Stimulated activated CD4-positive, alpha-beta T cell treated with anti-CD3 and anti-CD28 coated beads, Interleukin-15, amount 100 ng/mL, for 1 hour (primary cell): ENCODE measurements around the gene ATP1B4.
"Not testable (repeated sequence)": the region's sequence is repeated elsewhere in the genome, so short reads cannot be mapped to it uniquely, and the experiment has no call there.

Source experiments
- DNase-seq, 2 donors: peaks; one replicate each; pipeline ENCODE4 v3.0.0-alpha.2; 2020; ENCODE audit warnings: low read depth in 1 of 2, low spot score in 1 of 2

Gene ATP1B4

DNA sequence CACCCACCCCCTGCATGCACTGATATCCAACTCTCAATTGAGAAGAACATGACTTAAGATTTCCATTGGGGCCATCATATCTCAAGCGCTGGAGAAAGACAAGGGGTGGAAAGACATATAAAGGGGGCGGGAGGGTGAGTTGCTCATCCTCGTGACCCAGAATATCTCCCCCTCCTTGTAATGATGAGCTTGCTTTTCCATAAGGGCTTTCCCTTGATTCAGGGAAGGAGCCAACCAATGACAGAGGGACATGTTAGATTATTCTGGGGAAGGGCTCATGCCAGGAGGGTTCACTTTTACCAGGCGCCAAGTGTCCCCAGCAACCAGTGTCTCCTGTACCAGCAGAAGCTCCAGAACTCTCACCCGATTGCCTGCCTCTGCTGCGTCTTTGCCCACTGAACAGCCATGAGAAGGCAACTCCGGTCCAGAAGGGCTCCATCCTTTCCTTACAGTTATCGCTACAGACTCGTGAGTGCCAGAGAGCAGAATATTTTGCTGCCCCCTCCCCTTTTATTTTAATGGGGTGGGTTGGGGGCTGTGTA, at the start of gene ATP1B4:
Gene ATP1B4, plus strand, starts transcription at position 326 of the 542 bp plus-strand sequence. Its CDS starts 80 bp downstream, at position 406.
- DNase-seq = no peak

DNA sequence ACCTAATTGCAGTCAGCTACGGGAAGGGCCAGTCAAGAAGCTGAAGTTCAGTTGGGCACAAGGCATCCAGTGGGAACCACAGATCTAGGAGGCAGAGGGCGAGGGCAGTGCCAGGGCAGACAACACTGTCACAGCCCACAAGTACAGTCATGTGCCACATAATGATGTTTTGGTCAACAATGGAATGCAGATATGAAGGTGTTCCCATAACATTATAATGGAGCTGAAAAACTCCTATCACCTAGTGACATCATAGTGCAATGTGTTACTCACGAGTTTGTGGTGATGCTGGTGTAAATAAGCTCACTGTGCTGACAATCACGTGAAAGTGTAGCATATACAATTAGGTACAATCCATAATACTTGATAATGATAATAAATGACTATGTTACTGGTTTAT, 46.1 kb upstream of the ATP1B4 start:
- DNase-seq = no peak

DNA sequence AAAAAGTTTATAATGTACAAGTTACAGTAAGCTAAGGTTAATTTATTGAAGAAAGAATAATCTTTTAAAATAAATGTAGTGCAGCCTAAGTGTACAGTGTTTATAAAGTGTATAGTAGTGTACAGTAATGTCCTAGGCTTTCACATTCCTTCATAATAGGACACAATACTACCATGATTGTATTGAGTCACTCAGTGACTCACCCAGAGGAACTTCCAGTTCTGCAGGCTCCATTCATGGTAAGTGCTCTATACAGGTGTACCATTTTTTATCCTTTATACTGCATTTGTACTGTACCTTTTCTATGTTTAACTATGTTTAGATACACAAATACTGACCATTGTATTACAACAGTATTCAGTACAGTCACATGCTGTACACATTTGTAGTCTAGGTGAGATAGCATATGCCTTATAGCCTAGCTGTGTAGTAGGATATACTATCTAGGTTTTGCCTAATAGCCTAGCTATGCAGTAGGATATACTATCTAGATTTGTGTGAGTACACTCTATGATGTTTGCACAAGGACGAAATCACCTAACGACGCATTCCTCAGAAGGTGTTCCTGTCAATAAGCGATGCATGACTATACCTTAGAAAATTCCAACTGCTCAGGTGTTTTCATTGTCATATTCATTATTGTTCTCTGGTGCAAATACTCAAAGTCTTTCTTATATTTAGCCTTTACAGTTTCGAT, 45.2 kb upstream of the ATP1B4 start:
- no peak for DNase-seq

DNA sequence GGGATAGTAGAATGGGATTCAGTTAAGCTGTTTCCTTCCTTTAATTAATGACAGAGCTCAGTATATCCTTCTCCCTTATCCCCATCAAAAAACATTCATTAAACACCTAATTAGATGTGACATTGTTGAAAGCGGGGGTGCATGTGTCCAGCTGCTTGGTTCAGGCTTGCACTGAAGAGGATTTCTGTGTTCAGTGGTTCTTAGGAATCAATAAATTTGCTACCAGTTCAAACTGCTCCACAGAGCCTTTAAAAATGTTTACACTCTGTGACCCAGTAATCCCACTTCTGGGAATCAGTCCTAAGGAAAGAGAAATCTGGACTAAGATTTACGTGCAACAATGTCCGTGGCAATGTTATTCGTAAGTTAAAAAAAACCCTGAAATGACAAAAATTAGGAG, 43.5 kb upstream of the ATP1B4 start:
- DNase-seq = no peak

DNA sequence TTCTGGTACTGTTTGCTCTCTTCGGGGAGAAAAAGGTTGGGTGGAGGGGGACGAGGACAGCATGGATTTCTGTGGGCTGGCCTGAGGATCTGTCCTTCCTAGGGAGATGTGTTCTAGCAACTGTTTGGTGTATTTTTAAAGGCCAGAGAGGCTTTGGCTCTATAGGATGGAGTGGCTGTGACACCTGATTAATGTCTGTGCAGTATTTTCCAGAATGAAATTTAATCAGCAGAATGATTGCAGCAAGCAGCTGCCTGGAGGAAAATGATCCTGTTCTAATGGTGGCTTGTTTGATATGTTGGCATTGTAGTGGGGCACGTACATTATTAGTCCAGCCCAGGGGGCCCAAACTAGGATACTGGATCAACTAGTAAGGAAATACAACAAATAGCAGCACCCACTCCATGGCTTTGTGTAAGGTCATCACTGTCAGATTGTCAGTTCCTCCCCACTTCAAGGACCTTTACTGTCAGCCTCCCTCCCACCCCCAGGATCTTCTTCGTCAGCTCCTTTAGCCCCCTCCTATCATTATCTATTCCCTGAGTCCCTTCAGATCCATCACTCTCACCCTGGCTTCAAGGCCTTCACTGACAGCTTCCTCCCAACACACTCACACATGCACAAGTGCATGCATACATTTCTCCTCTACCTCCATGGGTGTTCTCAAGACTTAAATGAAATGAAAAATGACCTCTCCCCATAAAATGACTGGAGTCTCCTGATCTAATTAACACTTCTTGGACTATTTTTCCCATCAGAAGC, 40.2 kb upstream of the ATP1B4 start:
- DNase-seq = no peak

DNA sequence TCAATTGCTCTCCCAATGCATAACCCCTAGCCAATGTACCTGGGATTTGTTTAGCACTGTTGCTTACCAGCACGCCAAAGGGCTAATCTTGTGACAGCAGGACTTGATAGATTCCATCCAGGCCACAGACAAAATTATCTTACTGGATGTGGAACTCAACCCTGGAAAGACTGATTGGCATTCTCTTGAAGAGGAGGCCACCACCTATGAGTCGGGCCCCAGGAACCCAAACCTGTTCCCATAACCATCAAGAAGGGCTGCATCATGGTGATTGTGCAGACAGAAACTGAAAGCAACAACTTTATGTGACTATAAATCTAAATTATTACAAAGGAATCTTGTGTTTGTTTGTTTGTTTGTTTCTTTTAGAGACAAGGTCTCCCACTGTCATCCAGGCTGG, 30.8 kb upstream of the ATP1B4 start:
- DNase-seq = no peak

DNA sequence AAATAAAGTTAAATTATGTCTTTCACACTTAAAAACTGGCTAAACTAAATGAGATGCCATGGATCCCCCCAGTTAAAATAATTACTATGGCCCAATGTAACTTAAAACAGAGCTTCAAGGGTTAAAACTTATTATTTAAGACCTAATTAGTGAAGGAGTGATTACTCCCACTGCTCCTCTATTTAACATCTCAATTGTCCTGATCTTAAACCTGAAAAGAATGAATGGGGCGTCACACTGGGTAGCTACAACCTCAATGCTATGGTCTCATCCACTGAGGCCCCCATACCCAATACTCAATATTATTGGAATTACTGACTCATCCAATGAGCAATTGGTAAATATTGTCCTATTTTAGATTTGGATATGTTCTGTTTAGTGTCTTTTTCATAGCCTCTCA, 29.5 kb upstream of the ATP1B4 start:
- DNase-seq = no peak

DNA sequence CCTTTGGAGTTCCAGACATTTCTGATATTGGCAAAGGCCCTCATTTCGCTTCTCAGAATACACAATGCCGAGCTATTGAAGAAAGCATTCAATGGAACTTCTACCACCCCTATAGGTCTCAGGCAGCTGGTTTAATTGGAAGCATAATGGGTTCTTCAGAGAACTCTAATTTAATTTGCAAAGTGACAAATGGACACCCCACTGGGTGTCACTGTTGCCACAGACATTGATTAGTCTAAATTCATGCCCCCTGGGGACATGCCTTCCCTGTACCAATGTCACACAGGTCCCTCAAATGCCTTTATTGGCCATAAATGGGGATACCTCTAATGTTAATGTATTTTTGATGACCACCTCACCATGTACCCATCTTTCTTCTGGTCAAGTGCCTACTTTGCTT, 27.7 kb upstream of the ATP1B4 start:
- DNase-seq = no peak

DNA sequence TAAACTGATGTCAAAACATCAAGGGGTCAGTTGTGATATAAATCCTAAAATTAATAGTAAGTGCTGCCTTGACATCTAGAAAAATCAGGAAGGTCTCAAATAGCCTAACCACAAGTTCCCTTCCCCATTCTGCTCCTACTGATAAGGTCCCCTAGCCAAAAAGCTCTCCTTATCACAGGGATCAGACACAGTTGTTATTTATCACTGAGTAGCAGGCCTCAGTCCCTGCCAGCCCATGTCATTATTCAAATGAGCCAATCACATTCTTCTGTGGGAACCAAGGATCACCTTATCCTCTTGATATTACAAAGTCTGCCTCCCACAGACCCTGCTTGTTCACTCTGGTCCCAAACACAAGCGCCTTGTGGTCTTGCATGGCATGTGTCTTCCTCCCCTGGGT, 27.3 kb upstream of the ATP1B4 start:
- DNase-seq = no peak

DNA sequence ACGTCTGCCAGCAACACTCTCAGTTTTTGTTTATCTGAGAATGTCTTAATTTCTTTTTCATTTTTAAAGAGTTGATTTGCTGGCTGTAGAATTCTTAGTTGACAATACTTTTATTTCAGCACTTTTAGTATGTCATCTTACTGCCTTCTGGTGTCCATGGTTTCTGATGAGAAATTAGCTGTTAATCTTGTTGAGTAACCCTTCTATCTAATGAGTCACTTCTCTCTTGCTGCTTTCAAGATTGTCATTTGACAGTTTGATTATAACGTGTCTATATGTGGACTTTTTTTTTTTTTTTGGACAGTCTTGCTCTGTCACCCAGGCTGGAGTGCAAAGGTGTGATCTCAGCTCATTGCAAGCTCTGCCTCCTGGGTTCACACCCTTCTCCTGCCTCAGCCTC, 26.6 kb upstream of the ATP1B4 start:
- no peak for DNase-seq

DNA sequence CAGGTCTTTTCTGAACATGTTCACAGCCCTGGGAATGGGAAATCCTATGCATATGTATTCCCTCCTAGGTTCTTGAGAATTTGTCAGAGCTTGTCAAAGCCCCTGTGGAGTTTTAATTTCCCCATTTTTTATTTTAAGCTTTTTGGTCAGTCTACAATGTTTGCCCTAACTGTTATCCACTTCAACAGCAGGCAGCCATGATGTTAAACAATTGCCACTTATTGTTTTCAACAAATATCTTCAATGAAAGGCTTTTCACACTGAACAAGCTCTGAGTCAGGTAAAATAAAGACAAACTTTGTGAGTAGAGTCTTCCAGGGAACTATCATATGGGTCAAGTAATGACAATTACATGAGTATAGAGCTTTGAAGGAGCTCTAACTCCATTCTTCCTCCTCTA, 25.0 kb upstream of the ATP1B4 start:
- DNase-seq = no peak

DNA sequence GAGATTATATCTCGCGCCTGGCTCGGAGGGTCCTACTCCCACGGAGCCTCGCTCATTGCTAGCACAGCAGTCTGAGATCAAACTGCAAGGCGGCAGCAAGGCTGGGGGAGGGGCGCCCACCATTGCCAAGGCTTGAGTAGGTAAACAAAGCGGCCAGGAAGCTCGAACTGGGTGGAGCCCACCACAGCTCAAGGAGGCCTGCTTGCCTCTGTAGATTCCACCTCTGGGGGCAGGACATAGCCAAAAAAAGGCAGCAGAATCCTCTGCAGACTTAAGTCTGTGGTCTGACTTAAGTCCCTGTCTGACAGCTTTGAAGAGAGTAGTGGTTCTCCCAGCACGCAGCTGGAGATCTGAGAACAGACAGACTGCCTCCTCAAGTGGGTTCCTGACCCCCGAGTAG, 17.3 kb upstream of the ATP1B4 start:
- not testable (repeated sequence) for DNase-seq

DNA sequence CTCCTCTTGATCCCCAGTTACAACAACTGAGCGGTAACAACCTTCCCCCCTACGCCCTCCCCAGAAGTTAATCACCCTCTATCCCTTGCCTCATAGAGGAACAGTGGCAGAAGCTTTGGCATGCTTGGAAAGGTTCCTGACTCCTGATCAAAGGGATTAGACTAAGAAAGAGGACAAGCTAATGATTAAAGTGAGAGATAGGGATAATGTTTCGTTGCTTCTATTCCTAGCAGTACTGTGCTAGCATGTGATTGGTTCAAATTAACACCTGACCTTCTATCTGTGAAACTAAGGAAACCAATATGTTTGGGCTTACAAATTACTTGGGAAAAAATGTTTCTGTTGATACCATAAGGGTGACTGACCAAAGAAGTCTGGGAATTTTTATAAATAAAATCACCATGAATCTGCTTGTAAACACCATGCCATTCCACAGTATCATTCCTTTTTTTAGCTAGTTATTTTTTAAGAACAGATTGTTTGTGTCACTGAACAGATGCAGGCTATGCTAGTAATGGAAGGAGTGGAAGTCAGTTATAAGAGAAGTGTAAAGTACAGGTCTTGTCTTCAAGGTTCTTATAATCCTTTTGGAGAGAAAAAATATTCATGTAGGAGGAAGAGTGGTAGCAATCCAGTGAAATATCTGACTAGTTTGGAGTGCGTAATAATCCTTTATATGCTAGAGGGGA, 11.3 kb upstream of the ATP1B4 start:
- no peak for DNase-seq

DNA sequence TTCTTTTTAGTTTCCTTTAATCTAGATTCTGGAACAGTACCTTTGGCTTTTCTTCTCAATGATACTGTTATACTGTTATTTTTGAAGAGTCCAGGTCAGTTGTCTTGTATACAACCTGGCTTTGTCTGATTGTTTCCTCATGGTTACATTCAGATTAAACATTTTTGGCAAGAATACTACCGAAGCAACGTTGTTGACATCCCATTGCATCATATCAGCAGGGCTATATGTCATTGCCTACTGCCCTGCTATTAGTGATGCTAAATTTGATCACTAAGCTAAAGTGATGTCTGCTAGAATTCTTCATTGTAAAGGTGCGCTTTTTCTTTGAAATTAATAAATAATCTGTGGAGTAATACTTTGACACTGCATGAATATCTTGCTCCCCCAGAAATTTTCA, 5.8 kb upstream of the ATP1B4 start:
- DNase-seq = no peak

DNA sequence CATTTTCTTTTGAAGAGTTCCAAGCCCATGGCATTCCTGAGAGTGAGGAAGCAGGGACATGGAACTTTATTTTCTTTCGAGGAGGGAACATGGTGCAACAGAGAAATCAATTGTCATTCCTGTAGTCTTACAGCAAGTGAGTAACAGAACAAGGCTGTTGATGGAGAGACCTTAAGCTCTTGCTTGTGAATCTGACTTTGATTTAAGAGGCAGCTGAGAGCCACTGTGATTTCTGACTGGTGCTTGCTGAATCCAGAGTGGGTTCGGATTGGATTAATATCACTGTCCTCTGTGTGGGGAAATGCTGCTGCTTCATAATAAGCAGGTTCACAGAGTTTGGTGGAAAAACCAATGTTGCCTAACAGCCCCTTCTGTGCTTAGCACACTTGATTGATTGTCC, 4.7 kb upstream of the ATP1B4 start:
- DNase-seq = no peak

DNA sequence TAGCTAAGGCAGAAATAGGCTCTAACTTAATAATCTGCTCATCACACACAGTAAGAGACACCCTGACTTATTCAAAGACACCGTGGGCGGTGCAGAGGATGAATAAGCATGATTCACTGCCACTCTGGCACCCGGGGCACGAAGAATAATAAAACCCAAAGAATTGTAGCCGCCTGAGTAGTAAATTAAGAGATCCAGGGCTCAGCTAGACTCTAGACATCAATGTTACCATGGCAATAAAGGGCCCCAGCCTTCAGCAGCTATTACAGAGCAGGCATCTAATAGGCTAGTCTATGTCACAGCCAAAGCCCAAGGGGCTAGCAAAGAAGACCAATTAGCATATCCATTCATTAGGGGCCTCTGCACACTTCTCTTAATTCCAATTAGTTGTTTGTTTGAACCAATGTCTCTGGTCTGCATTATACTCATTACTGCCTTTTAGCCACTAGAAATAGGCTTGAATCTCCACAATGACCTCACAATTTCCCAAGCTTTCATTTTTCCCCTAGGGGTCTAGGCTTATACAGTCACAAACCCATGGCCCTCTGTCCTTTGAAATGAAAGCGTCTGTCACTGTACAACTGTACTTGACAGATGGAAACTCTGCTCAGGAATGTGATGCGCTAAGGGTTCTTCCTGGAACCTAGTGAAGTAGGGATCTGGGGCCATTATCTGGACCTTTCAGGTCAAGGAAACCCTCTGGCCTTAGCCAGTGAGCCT, 3.0 kb upstream of the ATP1B4 start:
- DNase-seq = peak in 1 of 2 donors; percentile 3

DNA sequence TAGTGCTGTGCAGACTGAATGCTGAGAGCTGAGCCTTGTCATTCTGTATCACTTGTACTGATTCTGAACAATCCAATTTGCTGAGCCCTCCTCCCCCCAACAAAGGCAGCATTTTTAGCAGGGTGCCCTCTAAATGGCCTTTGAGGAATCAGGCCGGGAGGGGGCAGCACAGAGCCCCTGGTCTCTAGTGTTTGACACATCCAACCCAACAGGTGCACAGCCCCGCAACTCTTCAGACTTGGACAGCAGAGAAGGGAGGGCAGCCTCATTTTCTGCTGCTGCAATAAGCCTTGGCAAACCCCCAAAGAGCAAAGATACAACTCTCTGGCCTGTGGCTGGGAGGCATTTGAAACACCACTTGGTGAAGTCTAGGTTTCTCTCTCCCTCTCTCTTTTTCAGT, 3.4 kb downstream of the ATP1B4 start:
- peak in 1 of 2 donors; percentile 28 for DNase-seq

DNA sequence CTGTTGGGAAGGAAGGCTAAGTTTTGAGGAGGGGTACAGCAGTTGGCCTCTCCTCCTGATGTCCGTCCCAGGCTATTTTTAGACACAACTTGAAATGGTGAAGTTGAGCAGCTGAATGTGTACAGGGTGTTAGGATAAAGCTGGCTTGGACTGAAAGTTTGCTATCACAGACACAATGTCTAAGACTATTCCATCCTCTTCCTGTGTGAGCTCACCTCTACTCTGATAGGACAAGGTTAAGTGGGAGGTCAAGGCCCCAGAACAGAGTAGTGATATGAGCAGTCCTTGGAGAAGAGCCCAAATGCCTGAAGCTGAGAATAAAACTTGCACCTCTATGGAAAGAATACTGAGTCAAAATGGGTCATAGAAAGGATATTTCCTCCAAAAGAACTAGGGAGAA, 4.1 kb downstream of the ATP1B4 start:
- no peak for DNase-seq

DNA sequence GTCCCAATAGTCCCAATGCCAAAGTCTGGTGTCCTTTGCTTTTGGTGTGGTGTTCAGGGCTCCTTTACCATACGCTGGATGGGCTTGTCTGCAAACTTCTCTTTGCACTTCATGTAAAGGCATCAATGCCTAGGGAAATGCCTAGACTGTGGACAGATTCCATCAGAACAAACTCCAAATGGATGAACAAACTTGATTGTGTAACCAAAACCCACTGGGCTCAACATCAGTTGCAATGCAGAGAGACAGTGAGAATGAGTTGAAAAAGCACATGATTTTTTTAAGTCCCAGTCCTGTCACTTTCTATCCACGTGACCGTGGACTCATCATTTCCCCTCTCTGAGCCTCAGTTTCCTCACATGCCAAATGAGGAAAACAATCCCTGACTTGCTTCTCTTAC, 4.9 kb downstream of the ATP1B4 start:
- DNase-seq = no peak

DNA sequence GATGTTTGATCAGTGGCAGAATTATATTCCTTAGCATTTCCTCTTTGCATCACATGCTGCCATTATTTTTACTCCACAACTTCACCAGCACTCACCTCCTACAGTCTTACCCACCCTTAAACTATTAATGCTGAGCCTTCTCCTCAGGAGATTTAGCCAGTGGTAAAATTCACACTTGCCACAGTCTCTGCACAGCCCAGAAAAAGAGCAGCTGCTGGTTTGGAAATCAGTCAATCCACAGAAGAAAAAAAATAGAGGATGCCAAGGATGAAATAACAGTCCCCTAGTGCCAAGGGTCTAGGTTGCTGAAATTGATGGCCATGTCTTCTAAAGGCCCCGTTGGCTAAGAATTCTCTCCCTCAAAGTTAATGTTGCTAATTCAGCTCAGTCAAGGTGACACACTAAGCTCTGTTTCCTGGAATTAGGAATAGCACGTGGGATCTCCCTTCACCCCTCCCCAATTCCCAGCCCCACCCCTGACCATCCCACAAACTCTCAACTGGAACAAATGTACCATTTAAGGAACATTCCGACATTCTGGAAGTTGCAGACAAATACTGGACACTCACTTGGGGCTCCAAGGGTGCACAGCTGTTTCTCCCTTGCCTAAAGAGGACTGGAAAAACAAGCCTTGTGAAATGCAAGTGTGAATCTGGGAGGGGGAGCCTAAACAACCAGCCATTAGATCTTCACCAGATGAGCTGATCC, 5.7 kb downstream of the ATP1B4 start:
- DNase-seq = no peak
